Adipose tissue (tissue), 3 donors: Measurements from ENCODE around the gene TBL1XR1. TPM values are rescaled to one million over a fixed set of nuclear protein-coding genes. Genes with fewer than 3 reads are reported as not detected.

Source experiments
- H3K27ac ChIP-seq: one replicate; pipeline ENCODE4 v1.5.1; 2013; ENCODE audit warnings: low read depth, low read length
- WGBS, 3 donors: extraction: QIAGEN DNeasy Blood & Tissue Kit; methylation state at CpG; one replicate each; pipeline ENCODE4 v1.1.7; 2013; 5-methylcytosine and 5-hydroxymethylcytosine counted together
- polyA plus RNA-seq, 3 donors: library from polyadenylated mRNA; stranded (reverse); fragments of 200-250 nt; gene quantifications; one replicate each; pipeline ENCODE4 v1.2.3, GENCODE V29; 2013
- donor health status: healthy with polysubstance abuse.
- donor health status: Bipolar disorder and iron deficiency.
- donor health status: healthy.

The TBL1XR1 gene
- polyA plus RNA-seq, 3 donors = 10.8 to 34.0 (median 16.0) TPM

DNA sequence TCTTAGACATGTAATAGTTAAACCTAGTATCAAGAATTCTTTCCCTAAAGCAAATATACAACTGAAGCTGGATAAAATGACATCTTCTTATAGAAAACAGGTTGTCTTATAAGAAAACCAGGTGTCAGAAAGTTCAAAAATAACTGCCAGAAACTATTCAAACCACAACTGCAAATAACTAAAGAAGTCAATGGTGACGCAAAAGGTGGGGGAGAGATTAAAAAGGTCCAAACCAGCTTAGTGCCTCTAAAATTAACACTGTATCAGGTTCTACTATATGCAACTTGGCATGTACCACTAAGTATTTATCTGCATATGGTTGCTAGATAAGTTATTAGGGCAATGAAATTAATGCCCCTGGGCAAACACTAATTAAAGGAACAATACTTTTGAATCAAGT, 136.8 kb downstream of the TBL1XR1 start:
- no peak overlapping the region for H3K27ac ChIP-seq
- WGBS, 3 donors = 69 to 89% (median 88%) methylated on average over 1 of the region's 1 CpG

DNA sequence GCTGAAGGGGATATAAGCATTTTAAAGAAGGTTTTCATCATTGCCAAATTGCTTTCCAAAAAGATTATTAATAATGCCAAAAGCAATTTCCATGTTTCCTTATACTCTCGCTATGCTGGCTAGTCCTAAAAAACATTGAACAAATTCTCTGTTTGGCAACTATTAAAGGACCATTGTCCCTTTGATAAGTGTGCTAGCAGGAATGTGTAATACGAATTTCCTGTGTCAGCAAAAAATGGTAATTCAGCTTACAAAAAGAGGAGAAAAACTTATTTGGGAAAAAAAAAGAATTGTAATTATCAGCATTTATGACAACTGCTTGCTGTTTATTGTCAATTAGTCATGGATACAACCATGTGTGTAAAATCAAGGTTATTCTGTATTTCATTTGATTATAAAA, 138.6 kb downstream of the TBL1XR1 start:
- WGBS, 3 donors = 71 to 76% (median 72%) methylated on average over 2 of the region's 2 CpGs
- no peak overlapping the region for H3K27ac ChIP-seq

DNA sequence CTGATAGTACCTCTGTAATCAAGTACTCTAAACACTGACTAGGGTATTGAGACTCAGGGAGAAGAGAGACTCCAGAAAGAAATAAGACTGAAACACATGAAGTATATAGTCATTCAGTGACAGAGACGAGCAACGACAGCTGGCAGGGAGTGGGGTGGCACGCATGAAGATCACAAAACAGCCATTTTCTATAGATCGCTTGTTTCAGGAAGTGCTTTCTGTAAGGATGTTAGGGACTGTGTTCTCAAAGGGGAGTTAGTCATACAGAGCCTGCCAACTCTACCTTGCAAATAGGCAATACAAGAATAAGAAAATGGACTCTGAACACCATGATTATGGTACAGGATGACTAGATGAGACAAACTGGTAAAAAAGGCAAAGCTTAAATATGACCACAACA, 139.5 kb downstream of the TBL1XR1 start:
- no peak overlapping the region for H3K27ac ChIP-seq
- 83 to 91% (median 90%) methylated on average over 4 of the region's 4 CpGs for WGBS, 3 donors

DNA sequence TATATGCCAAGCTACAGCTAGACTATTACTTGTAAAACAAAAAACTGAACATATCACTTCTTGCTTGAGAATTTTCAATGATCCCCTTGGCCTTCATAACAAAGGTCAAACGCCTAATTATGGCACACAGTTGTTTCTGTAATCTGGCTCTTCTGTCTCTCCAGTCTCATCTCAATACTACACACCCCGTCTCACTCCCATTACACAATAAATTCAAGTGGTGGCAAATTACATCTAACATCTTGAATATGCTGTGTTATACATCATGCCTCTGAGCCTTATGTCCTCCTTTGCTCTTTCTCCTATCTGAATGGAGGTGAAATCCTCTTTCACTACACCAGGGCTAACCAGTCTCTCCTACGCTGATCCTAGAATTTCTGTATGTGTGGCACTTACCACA, 140.4 kb downstream of the TBL1XR1 start:
- H3K27ac ChIP-seq = no peak overlapping the region
- 83 to 95% (median 91%) methylated on average over 3 of the region's 3 CpGs for WGBS, 3 donors

DNA sequence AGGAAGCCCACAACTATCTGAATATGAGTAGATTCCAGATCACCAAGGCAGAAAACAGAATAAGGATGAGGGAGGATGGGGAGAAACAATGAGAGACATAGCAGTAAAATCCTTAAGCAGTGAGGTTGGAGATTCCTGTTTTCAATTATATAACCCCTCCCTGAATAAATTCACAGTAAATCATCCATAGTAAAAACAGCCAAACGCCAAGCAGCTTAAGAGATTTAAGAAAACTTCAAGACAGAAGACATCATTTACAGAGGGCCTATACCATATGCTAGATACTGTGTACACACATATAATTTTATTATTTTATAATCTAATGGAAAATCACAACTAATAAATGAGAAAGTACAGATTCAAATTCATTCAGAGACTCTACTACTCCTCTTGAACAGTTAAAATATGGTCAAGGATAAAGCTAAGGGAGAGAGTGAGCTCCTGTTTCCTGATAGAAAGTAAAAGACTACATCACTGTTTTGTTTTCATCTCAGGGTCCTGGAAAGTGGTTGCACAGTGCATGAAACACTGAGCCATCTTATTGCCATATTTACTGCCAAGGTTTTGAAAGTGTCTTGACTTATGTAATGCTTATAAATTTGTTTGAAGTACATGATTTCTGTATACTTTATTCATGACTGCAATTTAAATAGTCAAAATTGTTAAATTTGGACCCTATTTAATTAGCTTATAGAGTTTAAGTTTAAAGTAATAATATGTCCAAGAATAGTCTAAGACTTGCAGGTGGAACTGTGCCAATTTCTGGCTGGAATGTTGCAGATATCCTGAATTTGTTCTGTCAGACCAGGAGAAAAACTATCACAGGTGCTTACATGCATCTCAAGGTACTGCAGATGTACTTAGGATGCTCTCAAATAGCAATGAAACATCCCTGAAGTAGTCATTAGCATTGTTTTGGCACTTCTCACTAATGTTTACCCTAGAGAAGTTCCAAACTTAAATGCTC, 141.4 kb downstream of the TBL1XR1 start:
- no peak overlapping the region for H3K27ac ChIP-seq
- WGBS, 3 donors = 84 to 97% (median 86%) methylated on average over 1 of the region's 1 CpG

DNA sequence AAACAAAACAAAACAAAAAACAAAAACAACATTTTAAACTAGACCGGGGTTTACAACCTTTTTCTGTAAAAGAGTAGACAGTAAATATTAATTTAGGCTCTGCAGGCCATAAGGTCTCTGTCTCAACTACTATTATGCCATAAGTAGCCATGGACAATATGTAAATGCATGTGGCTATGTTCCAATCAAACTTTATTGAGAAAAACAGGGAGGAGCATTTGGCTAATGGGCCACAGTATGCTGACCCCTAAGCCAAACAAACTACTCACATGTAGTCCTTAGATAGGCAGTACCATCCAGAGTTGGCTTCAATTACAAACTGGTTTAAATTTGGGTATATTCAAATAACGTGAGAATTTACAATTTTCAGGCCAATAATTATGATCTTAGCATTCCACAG, 144.2 kb downstream of the TBL1XR1 start:
- 85 to 90% (median 88%) methylated on average over 2 of the region's 2 CpGs for WGBS, 3 donors
- H3K27ac ChIP-seq = no peak overlapping the region

DNA sequence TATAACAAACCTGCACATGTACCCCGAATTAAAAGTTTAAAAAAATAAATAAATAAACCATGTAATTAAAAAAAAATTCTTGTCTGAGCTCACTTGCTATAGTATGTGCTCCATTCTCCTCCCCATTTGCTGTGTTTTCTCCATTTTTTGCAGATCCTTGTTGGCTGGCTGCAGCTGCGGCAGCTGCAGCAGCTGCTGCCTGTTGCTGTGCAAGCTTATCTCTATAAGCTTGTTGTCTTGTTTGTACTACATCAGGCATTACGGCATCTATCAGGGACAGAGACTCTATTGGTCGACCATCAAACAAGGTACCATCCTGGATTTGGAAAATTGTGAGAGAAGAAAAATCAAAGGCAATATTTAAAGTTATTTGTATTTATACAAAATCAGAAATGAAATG, 145.9 kb downstream of the TBL1XR1 start:
- H3K27ac ChIP-seq = no peak overlapping the region
- 60 to 85% (median 77%) methylated on average over 4 of the region's 4 CpGs for WGBS, 3 donors

DNA sequence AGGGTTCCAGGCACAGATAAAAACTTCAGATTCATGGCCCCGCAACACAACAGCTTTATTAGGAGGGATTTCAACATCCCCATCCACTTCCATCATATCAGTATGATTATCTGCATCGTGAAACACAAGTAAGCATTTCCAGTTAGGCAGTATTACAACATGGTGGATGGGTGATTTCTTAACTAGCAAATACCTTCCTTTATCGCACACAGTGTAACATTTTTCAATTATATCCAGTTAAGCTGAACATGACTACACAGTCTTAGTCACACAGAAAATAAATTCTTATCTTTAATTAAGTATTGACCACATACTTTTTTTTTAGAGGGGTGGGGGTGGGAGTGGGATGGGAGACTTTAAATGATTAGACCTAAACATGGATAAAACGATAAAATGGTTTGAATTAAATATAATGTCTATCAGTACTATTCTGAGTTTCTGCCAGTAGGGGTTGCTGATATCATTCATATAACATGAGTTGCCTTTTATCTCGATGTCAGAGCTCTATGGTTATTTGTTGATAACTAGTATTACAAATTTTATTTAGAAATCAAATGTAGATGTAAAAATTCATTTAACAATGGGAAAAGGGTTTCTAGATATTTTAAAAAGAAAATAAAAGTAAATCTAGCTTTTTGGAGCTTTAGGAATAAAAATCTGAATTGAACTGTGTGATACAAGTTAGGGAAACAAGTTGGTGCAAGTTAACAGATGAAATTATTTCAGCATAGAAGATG, 146.6 kb downstream of the TBL1XR1 start:
- 33 to 48% (median 37%) methylated on average over 5 of the region's 5 CpGs for WGBS, 3 donors
- H3K27ac ChIP-seq = no peak overlapping the region

DNA sequence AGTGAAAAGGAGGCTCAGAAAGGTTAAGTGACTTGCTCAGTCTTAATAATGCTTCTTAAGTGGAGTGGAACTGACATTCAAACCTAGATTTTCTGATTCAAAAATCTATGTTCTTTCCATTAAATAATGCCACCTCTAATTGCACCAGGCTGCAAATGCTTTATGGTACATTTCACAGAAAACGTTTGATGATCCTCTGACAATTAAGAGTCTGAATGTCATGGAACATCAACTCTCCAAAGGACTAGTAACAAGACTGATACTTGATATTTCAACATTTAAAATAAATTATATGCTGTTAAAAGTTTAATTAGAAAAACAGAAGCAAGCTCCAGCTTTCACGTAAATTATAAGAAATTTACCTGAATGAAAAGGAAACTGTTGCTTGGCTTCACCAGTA, 151.5 kb downstream of the TBL1XR1 start:
- 77 to 92% (median 90%) methylated on average over 2 of the region's 2 CpGs for whole genome bisulfite sequencing, 3 donors
- no peak overlapping the region for H3K27ac ChIP-seq

DNA sequence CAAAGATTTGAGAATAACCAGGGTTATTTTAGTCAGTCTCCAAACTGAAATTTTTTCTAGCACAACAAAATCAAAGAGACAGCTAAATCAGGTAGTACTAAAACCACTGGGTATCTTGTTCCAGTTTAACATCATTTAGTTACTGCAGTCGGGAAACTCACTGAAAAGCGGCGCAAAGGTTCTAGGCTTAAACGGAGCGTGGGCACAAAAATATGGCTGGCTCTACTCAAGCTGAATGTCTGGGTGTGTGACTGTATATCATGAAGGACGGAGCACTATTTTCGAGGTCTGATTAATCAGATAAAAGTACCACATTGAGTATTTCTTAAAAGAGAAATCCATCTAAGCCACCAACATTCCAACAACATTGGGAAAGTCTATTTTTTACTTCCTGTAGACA, 152.1 kb downstream of the TBL1XR1 start:
- no peak overlapping the region for H3K27ac ChIP-seq
- 96 to 99% (median 97%) methylated on average over 7 of the region's 7 CpGs for WGBS, 3 donors

DNA sequence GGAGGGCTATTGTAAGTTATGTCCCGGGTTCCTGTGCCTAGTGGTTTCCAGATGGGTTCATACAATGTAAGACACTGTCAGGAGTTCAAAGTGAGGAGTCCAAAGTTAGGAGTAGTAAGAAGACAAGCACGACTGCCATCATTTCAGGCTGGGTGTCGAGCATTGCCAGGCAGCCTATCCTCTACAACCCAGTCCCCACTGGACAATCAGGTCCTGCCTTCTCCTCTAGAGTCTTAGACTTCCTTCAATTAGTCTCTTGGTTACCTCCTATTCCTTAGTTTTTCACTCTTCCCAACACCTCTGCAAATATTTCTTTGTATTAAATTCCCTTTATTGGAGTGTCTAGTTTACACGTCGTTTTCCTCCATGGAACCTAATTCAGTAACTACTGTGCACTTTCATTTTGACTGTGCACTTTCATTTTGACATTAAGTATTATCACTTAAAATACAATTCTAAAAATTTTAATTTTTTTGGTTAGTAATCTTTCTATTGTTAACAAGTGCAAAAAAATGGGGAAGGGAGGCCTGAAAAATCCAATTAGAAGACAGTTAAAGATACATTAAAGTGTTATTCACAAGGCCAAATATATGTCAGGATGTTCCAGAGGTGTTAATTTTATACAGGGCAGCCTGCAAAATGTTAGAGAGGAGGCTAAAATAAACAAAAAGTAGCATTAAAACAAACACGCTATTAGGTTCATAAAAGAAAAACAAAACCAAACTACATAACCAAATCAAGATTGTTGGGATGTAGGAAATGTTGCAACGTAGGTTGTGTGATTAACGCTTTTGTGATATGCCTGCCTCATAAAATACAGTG, 155.3 kb downstream of the TBL1XR1 start:
- 71 to 91% (median 76%) methylated on average over 8 of the region's 8 CpGs for WGBS, 3 donors
- H3K27ac ChIP-seq = no peak overlapping the region

DNA sequence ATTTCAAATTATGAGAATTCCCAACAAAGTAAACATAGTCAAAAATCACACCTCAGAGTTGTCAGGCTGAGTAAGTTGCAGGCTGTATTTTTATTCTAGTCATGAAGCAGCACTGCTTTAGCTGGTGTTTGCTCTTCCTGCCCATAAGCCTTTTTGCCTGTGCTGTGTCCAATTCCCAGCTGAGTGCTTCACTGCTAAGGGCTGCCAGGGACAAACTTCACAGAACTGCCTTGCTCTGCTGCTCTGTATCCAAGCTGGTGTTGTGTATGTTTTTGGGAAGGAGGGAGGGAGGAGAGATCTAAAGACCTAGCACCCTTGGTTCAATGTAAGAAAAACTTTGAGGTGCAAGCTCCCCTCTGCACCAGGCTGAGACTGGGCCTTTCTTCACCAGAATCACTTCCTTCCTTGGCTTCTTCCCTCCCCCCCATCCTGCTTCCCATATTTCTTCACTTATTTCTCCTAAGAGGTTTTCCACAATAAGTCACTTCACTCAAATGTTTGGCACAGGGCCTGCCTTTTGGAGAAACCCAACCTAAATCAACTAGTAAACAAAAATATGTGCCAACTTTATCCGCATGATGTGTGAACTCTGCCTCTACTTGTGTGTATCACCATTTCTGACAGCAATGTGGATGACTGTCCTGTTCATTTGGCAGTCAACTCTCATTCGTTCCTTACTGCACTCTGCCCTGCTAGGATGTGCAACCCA, 156.1 kb downstream of the TBL1XR1 start:
- H3K27ac ChIP-seq = no peak overlapping the region
- 40 to 53% (median 53%) methylated on average over 2 of the region's 2 CpGs for WGBS, 3 donors

DNA sequence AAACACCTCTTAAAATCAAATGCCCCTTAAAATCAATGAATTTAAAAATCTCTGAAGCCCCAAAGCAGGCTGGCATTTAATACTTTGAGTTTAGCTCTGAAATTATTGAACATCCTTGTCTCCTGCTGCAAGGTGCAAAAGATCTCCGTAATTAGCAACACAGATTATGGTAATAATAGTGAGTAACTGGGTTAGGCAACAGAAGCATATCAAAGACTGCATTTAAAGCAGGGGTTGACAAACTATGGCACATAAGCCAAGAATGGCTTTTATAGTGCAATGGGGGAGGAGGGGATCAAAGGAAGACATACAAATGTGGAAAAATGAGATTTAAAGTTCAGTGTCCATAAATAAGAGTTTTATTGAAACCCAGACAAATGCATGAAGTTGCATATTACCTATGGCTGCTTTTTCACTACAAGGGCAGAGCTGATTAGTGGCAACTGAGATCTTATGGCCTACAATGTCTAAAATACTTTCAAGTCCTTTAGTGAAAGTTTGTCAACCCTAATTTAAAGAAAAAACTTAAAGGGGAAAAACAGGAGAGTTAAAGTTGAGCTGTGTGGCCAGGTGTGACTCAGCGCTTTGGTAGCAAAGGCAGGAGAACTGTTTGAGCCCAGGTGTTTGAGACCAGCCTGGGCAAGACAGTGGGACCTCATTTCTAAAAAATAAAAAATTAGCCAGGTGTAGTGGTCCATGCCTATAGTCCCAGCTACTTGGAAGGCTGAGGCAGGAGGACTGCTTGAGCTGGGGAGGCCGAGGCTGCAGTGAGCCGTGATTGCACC, 157.6 kb downstream of the TBL1XR1 start:
- WGBS, 3 donors = 83 to 96% (median 96%) methylated on average over 4 of the region's 4 CpGs
- H3K27ac ChIP-seq = no peak overlapping the region

DNA sequence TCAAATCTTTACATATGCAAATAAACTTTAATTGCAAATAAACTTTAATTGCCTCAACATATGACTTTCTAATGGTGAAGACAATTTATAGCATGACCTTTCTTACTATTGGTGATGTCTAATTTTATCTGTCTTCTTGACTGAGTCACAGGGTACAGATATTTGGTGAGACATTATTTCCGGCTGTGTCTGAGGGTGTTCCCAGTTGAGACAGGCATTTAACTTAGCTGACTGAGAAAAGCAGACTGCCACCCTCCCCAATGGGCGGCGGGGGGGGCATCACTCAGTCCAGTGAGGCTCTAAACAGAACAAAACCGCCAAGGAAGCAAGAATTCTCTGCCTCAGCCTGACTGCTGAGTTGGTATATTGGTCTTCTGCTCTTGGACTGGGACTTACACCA, 160.0 kb downstream of the TBL1XR1 start:
- no peak overlapping the region for H3K27ac ChIP-seq
- 81 to 97% (median 95%) methylated on average over 4 of the region's 4 CpGs for WGBS, 3 donors

DNA sequence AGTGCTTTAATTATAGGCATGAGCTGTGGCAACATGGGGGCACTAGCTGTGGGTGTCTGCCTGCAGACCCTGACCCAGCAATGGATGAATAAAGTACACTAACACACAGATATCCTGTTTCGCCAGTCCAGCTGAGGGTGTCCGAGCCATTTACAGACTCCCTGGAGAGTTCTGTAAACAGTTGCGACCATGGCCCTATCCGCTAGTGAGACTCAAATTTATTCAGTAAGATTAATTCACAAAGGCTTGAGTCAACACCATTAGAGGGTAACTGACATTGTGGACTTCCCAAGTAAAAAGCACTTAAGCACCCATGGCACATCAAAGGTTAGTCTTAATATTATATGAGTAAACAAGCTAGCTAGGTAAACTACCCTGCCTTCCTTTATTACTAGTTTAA, 161.6 kb downstream of the TBL1XR1 start:
- H3K27ac ChIP-seq = no peak overlapping the region
- 91 to 97% (median 91%) methylated on average over 4 of the region's 4 CpGs for WGBS, 3 donors

DNA sequence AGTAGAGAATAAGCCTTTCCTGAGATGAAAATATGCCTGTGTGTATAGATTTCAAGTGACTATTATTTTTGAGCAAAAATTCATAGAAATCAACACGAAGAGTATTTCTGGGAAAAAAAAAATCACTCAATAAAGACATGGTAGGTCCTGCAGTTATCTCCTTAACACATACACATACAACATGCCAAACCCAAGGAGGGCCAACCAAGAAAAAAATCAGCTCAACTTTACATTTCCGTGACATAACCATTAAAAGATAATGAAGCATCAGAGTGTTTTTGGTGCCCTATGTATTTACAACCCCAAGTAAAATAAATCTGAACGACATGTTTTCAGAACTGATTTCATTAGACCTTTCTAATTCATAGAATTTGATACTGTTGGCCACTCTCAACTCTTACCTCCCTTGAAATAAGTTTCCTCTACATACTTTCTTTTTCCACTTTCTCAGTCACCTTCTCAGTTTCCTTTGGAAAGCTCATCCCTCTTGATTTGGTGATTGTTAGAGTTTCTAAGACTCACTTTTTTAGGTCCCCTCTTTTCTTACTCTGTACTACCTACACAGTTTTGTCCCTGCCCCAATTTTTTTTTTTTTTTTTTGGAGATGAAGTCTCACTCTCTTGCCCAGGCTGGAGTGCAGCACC, 162.3 kb downstream of the TBL1XR1 start:
- WGBS, 3 donors = 65 to 95% (median 93%) methylated on average over 3 of the region's 3 CpGs
- H3K27ac ChIP-seq = no peak overlapping the region
